GM12874 (cell line): Measurements from ENCODE around the gene FBXO42.

Experiments
- CTCF ChIP-seq: IDR thresholded peaks from 2 replicates; pipeline ENCODE4 v1.5.1; 2011; ENCODE audit warnings: low read depth, mild to moderate bottlenecking, control low read depth, low read length, moderate library complexity; ENCODE audit not compliant: insufficient read depth

The FBXO42 gene

DNA sequence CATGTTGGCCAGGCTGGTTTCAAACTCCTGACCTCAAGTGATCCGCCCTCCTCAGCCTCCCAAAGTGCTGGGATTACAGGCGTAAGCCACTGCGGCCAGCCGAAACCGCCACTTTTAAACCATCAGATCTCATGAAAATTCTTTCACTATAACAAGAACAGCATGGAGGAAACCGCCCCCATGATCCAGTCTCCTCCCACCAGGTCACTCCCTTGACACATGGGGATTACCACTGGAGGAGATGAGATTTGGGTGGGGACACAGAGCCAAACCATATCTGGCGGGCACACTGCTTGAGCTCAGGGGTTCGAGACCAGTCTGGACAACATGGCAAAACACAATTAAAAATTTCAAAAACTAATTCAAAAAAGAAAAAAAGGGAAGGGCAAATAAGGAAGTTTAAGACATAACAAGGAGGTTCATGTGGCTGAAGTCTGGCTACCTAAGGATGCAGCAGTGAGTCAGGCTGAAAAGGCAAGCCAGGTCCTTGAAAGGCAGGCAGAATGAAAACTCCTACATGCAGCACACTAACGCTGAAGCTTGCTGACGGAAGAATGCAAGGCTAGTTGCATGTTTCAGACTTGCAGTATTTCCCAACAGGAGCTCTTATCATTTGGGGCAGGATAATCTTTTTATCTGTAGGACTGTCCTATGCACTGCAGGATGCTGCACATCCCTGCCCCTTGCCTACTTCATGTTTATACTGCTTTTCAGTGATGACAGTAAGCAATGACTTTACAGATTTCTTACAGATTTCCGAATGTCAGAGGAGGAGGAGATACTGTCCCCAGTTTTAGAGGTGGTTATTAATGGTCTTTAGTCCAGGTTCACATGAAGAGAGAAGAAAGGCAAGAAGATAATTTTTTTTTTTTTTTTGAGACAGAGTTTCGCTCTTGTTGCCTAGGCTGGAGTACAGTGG is 49.3 kb downstream of the FBXO42 start:
- TF ChIP-seq CTCF: no peak

- TF ChIP-seq CTCF: no peak
These were observed 51.8 kb downstream of the FBXO42 start for GRCh38 chr1:16300436-16300835.

- no peak for TF ChIP-seq CTCF
These were observed 53.6 kb downstream of the FBXO42 start for GRCh38 chr1:16298653-16299052.

- TF ChIP-seq CTCF: no peak
These were observed 55.6 kb downstream of the FBXO42 start for GRCh38 chr1:16296643-16297042.

DNA sequence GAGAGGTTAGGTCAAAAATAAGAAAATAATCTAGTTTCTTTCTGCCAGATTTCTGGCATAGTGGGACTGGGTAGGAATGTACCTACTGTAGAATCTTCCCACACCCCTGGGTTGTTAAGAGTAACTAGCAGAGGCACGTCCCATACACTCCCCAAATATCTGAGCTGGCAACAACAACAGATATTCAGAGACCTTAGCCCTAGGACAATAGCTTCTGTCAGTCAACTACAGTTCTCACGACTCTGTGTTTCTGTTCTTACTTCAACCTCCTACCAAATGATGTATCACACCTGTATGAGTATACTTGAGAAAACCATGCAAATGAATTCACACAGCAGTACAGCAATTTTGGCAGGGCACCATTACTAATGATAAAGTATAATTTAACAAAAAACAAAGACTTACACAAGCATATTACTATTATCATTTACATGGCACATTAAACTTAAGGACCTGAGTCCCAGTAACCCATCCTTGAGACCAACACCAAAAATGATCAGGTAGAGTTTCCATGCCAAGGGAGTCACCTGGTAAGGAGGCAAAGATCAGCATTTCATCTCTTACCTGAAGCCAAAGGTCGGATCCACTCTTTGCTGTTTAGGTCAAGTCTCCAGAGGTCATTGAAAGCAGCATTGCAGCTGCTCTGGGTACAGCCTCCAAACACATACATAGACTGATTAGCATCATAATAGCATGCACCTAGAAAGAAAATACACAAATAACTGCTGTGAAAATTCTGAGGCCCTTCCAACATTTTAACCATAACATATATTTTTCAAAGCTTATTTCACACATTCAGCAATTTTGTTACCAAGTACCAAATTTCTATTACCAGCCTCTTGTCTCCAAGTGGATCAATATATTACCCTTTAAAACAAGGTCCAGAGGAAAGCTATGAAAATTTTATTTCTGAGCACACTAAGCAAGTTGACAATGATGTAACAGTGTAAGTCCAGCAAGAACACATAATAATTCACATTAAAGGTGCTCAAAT is 57.8 kb downstream of the FBXO42 start:
- TF ChIP-seq CTCF: no peak

GRCh38 chr1:16293538-16293937 is 58.7 kb downstream of the FBXO42 start:
- no peak for TF ChIP-seq CTCF

GRCh38 chr1:16292739-16293138 is 59.5 kb downstream of the FBXO42 start:
- no peak for TF ChIP-seq CTCF
